ENCODE measurements around the gene PHLDB3. TPM values are rescaled to one million over a fixed set of nuclear protein-coding genes. Genes with fewer than 3 reads are reported as not detected.
"Not testable (repeated sequence)": the region's sequence is repeated elsewhere in the genome, so short reads cannot be mapped to it uniquely, and the experiment has no call there.

The PHLDB3 gene
- polyA plus RNA-seq, 12 donors: 2.2 to 15.6 (median 4.0) TPM; not detected in 2

DNA sequence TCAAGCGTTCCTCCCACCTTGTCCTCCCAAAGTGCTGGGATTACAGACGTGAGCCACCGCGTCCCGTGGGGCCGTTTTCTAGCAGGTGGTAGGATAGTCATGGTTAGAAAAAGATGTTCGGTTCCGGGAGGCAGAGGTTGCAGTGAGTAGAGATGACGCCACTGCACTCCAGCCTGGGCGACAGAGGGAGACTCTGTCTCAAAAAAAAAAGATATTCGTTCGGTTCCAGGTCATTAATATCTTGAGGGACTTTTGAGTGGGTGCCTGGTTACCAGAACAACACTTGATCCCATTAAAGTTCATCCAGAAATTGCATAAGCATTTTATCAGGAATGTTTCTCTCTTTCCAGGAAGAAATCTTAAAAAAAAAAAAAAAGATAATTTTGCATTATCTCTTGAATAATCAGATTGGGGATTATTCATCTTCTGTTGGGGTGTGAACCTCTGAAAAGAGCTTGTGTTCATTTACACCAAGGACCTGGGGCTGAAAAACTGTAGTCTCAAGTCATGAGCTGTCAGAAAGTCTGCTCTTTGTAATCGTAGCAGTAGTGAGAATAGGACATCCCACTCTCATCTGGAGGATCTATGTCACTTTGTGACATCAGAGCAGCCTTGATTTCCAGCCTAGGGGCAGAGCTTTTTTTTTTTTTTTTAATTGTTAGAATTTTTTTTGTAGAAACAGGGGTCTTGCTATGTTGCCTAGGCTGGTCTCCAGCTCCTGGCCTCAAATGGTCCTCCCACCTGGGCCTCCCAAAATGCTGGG, 23.5 kb upstream of the PHLDB3 start:
- peak; percentile 15 for DNase-seq

DNA sequence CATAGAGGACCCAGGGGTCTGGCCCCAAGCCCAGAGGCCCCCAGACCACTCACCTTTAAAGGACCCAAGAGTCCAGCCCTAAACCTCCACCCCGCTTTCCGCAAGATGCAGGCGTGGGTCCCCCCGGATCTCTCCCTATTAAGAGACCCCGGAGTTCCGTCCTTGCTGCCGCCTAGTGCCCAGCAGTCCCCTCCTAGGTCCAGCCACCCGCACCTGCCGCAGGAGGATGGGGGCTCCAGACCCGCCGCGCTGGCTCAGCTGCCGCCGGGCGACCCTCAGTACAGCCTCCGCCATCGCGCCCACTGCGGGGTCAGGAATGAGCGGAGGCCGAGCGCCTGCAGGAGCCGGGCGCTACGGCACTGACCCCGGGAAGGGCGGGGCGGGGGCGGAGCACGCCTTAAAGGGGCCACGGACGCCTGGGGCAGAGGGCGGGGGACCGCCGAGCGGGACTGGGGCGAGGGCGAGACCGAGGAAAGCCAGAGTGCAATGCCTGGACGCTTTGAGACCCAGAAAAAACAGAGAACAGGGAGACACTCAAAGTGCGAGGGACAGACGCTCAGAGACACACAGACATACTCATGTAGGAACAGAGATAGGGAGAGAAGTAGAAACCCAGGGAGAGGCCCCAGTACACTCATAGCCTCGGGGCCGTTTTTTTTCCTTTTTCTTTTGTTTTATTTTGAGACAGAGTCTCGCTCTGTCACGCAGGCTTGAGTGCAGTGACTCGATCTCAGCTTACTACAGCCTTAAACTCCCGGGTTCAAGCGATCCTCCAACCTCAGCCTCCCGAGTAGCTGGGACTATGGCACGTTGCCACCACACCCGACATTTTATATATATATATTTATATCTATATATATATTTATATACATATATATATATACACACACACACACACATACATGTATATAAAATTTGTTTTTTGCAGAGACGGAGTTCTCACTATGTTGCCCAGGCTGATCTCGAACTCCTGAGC, 22.6 kb upstream of the PHLDB3 start, which contains the start of gene ETHE1:
Gene ETHE1, minus strand, starts transcription at position 318 of the 976 bp plus-strand sequence. Its CDS starts 24 bp downstream, at position 294.
- DNase-seq: peak; percentile 77

DNA sequence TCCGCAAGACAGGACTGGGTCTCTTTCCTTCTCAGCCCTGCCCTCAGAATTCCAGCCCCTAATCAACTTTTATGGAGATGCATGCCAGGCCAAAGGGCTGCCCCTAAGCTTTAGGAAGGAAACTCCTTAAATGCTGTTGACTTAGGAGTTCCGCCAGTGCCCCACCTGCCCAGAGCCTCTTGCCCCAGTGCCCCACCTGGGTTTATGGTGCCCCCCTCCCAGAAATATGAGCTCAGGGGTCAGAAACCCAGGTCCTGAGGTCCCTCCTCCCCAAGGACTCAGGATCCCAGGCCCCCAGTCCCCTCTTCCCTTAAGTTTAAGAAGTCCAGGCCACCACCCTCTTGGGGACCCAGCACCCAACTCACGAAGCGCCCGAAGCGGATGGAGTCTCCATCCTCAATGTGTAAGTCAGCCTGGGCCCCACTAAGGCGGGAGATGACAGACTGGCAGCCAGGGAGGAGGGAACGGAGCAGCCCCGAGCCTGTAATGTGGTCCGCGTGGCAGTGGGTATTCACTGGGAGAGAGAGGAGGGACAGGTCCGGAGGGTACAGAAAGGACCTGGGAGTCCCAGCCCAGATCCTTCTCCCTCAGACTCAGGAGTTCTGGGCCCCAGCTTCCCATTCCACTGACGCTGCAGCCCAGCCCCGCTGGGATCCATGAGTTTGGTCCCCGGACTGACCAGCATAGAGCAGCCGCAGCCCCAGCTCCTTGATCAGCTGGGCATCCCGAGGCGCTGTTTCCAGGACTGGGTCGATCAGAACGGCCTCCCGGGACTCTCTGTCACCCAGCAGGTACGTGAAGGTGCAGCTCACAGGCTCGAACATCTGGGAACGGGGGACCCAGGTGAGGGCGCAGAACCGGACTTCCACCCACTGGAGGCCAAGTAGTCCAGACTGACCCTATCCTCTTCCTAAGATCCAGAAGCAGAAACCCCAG, 21.6 kb upstream of the PHLDB3 start:
- peak; percentile 14 for DNase-seq

DNA sequence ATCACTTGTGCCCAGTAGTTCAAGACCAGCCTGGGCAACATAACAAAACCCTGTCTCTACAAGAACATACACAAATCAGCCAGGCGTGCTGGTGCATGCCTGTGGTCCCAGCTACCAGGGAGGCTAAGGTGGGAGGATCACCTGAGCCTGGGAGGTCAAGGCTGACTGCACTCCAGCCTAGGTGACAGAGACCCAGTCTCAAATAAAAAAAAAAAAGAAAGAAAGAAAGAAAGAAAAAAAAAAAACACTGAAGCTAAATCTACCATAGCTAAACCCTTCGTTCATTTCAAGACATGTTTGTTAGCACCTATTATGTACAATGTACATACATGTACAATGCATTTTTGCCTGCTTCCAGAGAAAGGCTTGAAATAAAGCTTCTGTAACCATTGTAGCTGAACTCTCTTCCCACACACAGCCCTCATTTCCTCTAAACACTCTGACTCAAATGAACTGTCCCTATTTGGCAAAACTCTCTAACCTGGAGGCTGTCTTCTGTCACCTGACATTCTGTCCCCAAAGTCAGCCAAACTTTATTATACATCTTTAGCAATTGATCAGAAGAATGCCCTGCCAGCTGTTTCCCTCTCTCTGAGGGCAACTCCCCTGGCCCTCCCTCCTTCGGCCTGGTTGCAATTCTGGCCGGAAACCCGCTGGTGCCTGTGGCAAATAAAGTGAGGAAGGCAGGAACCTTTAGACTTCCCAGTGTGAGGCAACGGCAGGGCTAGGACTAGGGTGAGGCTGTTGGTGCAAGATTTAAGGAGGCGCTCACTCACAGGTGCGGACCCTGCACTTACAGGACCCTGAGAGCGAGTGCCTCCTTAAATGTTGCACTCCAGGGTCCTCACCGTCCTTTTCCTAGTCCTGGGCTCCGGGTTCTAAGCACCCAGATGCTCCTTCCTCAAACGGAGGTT, 20.6 kb upstream of the PHLDB3 start:
- DNase-seq: peak; percentile 9

DNA sequence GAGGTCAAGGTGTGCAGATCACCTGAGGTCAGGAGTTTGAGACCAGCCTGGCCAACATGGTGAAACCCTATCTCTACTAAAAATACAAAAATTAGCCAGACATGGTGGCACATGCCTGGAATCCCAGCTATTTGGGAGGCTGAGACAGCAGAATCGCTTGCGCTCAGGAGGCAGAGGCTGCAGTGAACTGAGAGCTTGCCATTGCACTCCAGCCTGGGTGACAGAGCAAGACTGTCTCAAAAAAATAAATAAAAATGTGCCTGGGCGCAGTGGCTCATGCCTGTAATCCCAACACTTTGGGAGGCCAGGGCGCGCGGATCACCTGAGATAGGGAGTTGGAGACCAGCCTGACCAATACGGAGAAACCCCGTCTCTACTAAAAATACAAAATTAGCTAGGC, 19.1 kb upstream of the PHLDB3 start:
- not testable (repeated sequence) for DNase-seq

DNA sequence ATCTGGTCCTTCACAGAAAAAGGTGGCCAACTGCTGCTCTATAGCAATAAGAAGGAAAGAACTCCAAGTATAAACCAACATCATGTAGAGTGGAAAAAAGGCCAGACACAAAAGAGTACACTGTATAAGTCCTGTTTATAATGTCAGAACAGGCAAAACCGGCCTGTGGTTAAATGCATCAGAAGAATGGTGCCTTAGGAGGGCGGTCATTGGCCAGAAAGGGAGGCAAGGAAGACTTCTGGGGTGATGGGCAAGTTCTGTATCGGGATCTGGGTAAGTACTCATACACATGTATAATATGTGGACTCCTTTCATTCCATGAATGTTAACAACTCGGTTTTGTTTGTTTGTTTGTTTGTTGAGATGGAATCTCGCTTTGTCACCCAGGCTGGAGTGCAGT, 18.4 kb upstream of the PHLDB3 start:
- DNase-seq: no peak

DNA sequence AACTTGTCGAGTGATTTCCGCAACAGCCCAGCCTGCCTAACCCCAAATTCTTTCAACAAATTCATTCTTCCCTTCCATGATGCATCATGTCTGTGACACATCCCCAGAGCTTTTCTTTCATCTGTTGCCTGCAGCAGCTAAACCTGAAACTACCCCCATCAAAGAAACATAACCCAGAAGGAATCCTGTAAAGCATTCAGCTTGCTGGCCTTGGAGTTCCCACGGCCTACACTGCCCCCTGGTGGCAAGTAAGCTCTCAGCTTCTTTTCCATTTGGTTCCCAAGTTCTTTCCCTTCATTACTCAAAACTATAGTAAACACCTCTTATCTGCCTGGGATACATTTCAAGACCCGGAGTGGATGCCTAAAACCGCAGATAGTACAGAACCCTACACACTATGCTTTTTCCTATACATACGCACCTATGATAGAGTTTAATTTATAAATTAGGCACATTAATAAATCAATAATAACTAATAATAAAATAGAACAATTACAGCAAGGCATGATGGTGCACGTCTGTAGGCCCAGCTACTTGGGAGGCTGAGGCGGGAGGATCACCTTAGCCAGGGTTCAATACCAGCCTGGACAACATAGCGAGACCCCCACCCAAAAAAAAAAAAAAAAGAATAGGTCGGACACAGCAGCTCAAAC, 15.0 kb upstream of the PHLDB3 start:
- DNase-seq: peak; percentile 87

DNA sequence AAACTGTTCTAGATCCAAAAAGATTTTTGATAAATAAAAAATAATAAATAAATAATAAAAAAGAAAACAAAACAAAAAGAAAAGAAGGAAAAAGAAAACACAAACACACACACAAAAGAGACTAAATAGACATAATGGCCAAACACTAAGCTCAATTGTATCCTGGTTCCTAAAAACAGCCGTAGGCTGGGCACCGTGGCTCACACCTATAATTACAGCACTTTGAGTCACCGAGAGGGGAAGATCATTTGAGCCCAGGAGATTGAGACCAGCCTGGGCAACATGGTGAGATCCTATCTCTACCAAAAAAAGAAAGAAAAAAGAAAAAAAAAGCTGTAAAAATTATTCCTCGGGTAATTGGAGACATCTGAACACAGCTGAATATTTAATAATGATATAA, 13.5 kb upstream of the PHLDB3 start:
- DNase-seq: no peak

DNA sequence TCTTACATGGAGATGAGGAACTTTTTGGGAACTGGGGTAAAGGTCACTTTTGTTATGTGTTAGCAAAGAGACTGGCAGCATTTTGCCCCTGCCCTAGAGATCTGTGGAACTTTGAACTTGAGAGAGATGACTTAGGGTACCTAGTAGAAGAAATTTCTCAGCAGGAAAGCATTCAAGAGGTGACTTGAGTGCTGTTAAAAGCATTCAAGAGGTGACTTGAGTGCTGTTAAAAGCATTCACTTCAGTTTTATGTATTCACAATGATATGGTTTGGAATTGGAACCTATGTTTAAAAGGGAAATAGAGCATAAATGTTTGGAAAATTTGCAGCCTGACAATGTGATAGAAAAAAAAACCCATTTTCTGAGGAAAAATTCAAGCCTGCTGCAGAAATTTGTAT, 7.9 kb upstream of the PHLDB3 start:
- DNase-seq: not testable (repeated sequence)

DNA sequence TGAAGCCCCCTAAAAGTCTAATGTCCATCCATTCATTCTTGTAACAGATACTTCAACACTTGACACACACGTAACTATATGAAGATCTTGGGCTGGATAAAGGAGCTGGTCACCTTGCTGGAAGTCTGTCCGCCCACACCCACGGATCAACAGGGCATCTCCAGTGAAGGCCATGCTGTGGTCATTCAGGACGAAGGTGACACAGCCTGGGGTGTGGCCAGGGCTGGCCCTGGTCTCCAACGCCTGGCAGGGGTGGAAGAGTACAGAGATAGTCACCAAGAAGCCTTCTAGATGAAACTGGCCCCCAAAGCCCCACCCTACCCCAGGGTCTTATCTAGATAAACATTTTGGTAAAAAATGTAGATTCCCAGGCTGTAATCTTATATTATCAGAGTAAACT, 6.8 kb upstream of the PHLDB3 start:
- DNase-seq: no peak

DNA sequence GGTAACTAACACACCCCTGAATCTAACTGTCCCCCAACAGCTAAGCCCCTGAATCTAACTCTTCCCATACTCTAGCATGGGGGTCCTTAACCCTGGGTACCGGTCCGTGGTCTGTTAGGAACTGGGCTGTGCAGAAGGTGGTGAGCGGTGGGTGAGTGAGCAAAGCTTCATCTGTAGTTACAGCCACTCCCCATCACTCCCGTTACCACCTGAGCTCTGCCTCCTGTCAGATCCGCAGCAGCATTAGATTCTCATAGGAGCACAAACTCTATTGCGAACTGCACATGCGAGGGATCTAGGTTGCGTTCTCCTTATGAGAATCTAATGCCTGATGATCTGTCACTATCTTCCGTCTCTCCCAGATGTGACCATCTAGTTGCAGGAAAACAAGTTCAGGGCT, 6.2 kb upstream of the PHLDB3 start:
- no peak for DNase-seq

DNA sequence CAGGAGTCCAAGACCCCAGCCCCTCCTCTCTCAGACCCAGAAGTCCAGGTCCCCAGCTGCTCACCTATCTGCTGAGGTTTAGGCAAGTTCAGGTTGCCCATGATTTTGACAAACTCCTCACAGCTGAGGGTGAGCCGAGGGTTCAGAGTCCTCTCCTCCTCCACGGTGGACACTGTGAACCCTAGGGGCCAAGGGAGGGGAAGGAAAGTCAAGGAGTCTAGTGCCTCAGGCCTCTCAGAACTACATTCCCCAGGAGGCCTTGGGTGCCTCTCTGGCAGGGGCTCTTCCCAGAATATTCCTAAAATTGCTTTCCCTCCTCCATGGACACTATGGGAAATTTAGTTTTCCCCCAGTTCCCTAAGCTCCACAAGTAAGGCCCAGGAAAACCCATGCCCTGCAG, 3.3 kb upstream of the PHLDB3 start:
- DNase-seq: no peak

DNA sequence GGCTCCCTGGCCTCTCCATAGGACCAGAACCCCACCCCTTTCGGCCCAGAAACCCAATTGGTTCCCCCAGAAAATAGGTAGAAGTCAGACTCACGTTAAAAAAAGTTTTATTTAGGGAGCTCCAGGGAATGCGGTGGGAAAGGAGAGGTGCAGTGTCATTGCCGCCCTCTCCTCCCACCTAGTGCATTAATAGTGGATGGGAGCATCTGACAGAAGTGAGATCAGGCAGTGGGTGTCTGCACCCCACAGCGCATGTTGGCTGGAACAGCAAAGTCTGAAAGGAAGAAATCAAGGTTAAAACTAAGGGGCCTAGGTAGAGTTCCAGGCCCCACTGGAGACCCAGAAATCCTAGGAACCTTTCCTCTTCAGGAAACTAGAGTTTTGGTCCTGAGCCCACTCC, 2.1 kb upstream of the PHLDB3 start:
- no peak for DNase-seq

DNA sequence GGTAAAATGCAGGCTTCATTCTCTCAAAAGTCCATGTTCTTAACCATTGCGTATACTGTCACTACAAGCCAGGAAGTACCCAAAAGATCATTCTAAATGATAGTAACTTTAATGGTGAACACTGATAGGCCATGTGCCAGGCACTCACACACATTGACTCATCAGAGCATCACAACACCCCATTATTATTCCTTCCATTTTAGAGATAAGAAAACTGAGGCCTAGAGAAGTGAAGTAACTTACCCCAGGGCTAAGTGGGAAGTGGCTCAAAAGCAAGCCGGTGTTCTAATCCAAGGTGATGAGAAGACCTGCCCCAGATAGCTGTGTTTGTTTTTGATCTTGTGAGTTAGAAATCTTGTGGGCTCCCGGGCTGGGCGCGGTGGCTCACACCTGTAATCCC, 1.4 kb upstream of the PHLDB3 start:
- no peak for DNase-seq

DNA sequence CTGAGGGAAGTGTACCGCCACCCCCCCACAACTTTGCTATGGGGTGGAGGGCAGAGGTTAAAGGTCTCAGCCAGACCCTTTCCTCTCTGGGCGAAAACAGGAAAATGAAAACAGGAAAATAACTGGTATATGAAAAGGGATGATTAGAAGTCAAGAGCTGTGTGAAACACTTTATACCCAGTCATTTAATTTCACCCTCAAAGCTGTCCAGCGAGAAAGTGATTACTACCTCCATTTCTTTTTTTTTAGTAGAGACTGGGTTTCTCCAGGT, 575 bp upstream of the PHLDB3 start:
- DNase-seq: no peak

DNA sequence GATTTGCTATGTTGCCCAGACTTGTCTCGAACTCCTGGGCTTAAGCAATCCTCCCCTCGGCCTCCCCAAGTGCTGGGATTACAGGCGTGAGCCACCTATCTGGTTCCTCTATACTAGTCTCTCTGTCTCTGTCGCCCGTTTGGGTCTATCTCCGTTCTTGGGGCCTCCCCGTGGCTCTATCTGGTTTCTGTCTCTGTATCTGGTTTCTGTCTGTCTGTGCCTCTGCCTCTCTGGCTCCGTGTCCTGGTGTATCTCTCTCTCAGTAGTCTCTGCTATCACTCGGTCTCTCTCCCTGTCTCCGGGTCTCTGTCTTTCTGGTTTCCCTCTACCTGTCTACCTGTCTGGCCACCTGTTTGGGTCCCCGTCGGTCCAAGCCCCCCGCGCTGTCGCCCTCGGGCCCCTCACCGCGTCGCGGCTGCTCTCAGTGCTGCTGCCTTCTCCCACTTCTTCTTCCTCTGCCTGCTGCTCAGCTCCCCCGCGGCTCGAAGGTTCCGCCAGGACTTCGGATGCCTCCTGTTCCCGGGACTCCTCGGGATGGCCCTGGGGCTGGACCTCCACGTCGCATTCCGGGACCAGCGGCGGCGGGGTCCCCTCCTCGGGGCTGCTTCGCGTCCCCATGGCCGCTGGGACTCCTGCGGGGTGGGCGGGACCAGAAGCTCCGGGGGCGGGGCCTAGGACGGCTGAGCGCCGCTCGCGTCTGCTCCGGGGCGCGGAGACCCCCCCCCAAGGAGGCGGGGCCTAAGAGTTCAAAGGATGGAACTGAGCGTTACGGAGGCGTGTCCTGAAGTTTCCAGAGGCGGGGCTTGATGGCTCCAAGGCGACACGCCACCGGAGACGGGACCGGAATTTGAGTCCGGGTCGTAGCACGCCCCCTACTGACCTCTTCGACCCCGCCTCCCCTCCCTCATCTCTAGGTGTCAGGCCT, 783 bp downstream of the PHLDB3 start:
- DNase-seq: peak; percentile 92

DNA sequence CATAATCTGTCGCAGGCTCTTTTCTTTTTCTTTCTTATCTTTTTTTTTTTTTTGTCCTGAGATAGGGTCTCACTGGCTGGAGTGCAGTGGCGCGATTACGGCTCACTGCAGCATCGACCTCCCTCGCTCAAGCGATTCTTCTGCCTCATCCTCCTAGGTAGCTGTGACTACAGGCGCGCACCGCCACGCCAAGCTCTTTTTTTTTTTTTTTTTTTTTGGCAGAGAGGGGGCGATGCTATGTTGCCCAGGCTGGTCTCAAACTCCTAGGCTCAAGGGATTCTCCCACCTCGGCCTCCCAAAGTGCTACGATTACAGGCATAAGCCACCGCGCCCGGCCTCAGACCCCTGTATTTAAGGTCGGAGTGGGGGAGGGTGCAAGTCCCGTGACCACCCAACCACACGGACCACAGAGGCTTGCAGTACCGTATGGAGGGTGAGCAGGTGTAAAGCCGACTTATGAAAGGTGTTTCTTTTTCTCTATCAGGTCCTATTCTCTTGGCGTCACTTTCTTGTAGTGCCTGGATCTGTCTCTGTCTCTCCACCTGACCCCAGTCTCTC, 2.0 kb downstream of the PHLDB3 start:
- DNase-seq: no peak

DNA sequence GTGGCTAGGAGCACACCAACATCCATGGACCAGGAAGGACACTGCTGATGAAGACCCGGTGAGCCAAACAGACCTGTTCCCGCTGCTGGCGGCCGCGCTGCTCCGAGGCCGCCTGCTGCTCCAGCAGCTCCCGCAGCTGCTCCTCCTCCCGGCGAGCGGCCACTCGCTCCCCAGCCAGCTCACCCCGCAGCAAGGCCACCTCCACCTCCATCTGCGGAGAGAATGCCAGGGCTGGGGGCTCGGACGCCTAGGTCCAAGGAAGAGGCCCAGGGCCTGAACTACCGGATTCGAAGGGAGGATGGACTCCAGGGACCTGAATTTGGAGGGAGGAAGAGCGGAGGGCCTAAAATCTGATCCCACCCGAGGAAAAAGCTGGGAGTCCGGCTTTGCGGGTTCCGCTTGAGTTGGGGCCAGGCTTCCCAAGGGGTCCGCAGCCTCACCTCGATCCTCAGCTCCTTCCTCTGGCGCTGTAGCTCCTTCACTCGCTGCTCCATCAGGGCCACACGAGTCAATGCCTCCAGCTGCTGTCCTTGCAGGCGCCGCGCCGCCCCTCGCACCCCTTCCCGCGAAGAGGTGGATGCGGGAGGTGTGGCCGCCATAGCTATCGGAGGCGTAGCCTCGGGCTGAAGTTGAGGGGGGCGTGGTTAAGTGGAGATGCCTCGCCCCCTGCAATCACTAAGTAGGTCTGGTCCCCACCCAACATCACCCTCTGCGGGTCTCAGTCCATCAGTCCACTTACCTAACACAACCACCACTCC, 2.7 kb downstream of the PHLDB3 start:
- peak; percentile 10 for DNase-seq
